NT2/D1 (cell line): ENCODE results near the gene PHTF2.

Experiments
- YY1 ChIP-seq: IDR thresholded peaks from 2 replicates; pipeline ENCODE4 v1.6.1; 2011; ENCODE audit not compliant: insufficient read length, insufficient read depth
- ZNF274 ChIP-seq: IDR thresholded peaks from 2 replicates; pipeline ENCODE4 v1.6.1; 2011; ENCODE audit warnings: mild to moderate bottlenecking, low read depth, low read length

GRCh38 chr7:77942431-77942830 is 143.9 kb downstream of the PHTF2 start:
- TF ChIP-seq ZNF274 (no peak), YY1 (no peak)
